ENCODE measurements around the gene AGO4. TPM values are rescaled to one million over a fixed set of nuclear protein-coding genes. Genes with fewer than 3 reads are reported as not detected.
A peak's percentile ranks its signal among the peaks of the same experiment; 100 is the strongest.

Gene AGO4
- total and polyA plus RNA-seq, 2 of the 8 experiments (the other 6 are each of a cell fraction or from before 2014, with no cell fraction given): 5.5 to 7.7 TPM

DNA sequence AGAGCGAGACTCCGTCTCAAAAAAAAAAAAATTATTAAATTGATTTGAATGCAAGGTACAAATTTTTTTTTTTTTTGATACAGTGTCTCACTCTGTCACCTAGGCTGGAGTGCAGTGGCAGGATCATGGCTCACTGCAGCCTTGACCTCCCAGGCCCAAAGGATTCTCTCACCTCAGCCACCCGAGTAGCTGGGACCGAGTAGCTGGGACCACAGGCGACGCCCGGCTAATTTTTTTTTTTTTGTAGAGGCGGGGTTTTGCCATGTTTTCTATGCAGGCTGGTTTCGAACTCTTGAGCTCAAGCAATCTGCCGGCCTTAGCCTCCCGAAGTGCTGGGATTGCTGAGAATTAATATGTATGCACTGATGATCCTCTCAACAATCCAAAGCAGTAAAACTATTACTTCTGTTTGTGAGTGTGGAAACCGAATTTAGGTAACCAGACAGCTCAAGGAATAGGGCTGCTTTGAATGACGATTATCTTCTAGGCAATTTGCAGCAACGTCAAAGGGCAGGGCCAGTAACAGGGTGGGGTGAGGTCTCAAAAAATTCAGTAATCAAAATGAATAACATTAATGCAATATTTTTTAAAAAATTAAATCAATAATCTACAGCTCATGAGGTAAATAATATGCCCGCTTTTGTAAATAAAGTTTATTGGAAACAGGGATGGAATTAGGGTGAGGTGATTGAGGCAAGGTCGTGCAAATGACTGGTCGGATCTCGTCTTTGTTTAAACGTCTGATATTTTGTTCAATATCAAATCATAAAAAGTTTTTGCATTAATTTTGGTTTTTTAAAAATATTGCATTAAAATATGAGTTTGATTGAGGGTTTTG, 39.2 kb upstream of the AGO4 start:
- peak overlapping the region; percentile 28 for H2BK120ac ChIP-seq (replicated peaks; ENCODE audit: low read depth, low read length)
- 52% methylated on average over 19 of the region's 19 CpGs; no CpG with 5 or more reads in 1 of the 2 experiments for WGBS, 2 experiments (ENCODE audit: extremely low coverage in 1 of 2, insufficient coverage in 1 of 2, insufficient read length in 1 of 2, insufficient replicate concordance in 2 of 2, low coverage in 1 of 2, low lambda C conversion rate in 2 of 2, missing lambda C conversion rate in 1 of 2)
- H2BK20ac ChIP-seq (ENCODE audit: low read length): no peak overlapping the region
- H2AFZ ChIP-seq (ENCODE audit: low read length): no peak overlapping the region
- H3K27me3 ChIP-seq (replicated peaks in 1 of 4; ENCODE audit: control insufficient read depth in 3 of 4, extremely low read depth in 1 of 4, insufficient read depth in 3 of 4, low read length in 3 of 4): no peaks in the 10 kb centered on the region
- H4K8ac ChIP-seq (ENCODE audit: extremely low read depth, insufficient read depth, low read length): peak overlapping the region; percentile 53; the same call in 1 of the 2 replicates
- H3K9me3 ChIP-seq (ENCODE audit: insufficient read depth in 2 of 2, low read depth in 1 of 2, low read length in 1 of 2): no peaks in the 10 kb centered on the region
- peak overlapping the region; percentile 82 for H3K56ac ChIP-seq (replicated peaks; ENCODE audit: insufficient read length, low read depth, low read length)
- H2BK12ac ChIP-seq (ENCODE audit: low read depth, low read length): no peak overlapping the region
- H2BK15ac ChIP-seq (ENCODE audit: low read length): no peak overlapping the region
- H3K79me2 ChIP-seq (ENCODE audit: control insufficient read depth in 1 of 2, insufficient read depth in 2 of 2, low read length in 2 of 2): peaks cover 2 to 38% of the 10 kb centered on the region in 2 experiments; a peak in 3 of 4 replicates
- H3K4ac ChIP-seq (replicated peaks; ENCODE audit: insufficient read length, low read depth, low read length): no peak overlapping the region
- peak overlapping the region; percentile 71 to 79 for H3K4me2 ChIP-seq (ENCODE audit: insufficient read depth in 1 of 2, low read depth in 2 of 2, low read length in 2 of 2)
- H3K4me3 ChIP-seq (ENCODE audit: extremely low read depth in 1 of 4, insufficient read depth in 2 of 4, low read depth in 3 of 4, low read length in 4 of 4): peak overlapping the region; percentile 76 to 92 (median 80)
- FAIRE-seq (no peak), DNase-seq (ENCODE audit: low read depth in 1 of 2, low spot score in 2 of 2) (no peak)
- H4K20me1 ChIP-seq (replicated peaks in 1 of 2; ENCODE audit: control insufficient read depth in 1 of 2, insufficient read depth in 2 of 2, low read length in 2 of 2): peaks cover 0 to 3% of the 10 kb centered on the region in 2 experiments
- peak overlapping the region; percentile 88 for H4K5ac ChIP-seq (ENCODE audit: insufficient read length, low read depth, low read length)
- H4K91ac ChIP-seq (replicated peaks; ENCODE audit: insufficient read length, low read length): no peak overlapping the region
- no peaks in the 10 kb centered on the region; a peak in 1 of 7 replicates for H3K4me1 ChIP-seq (replicated peaks in 1 of 4; ENCODE audit: control insufficient read depth in 3 of 4, insufficient read depth in 4 of 4, low read length in 3 of 4)
- H3K27ac ChIP-seq (ENCODE audit: low read depth, low read length): peak overlapping the region; percentile 80; the same call in 1 of the 2 replicates
- no peak overlapping the region; the same call in 1 of the 2 replicates for H3K18ac ChIP-seq (ENCODE audit: extremely low read depth, low read length)
- peaks cover 0 to 12% (median 3%) of the 10 kb centered on the region in 4 experiments; a peak in 3 of 8 replicates for H3K36me3 ChIP-seq (ENCODE audit: control insufficient read depth in 2 of 4, insufficient read depth in 4 of 4, low read length in 3 of 4)
- no peaks in the 10 kb centered on the region for H3K23me2 ChIP-seq (ENCODE audit: low read depth, low read length)
- H3K79me1 ChIP-seq (ENCODE audit: low read depth, low read length): no peaks in the 10 kb centered on the region
- H3K14ac ChIP-seq (ENCODE audit: insufficient read length): no peak overlapping the region
- no peak overlapping the region for H3K23ac ChIP-seq (ENCODE audit: insufficient read length)
- peak overlapping the region; percentile 61 to 95 (median 89); a peak in 6 of 7 replicates for H3K9ac ChIP-seq (replicated peaks in 1 of 4; ENCODE audit: extremely low read depth in 1 of 4, low read depth in 3 of 4, low read length in 3 of 4)
- ChIA-PET CTCF (ENCODE audit: partially characterized antibody) (interaction anchor here (0.7 to 2.7 kb wide), 10 partner anchors 10 to 1626 kb away, joined by 3 to 13 read pairs (median 4); no protein-coding TSS in a partner anchor), POLR2A (ENCODE audit: partially characterized antibody) (interaction anchor here (0.6 to 2.6 kb wide), 22 partner anchors 8 to 220 kb away, joined by 3 to 10 read pairs (median 4); partner anchors contain the start of genes AGO3 and TFAP2E)
- TF ChIP-seq TAF7 (optimal IDR thresholded peaks at IDR 0.05; ENCODE audit: borderline replicate concordance, low read depth, low read length) (no peak), BCL11A (IDR thresholded peaks at IDR 0.05; ENCODE audit: low read depth in 2 of 2, low read length in 2 of 2) (no peak), SIN3A (conservative IDR thresholded peaks at IDR 0.05 in 1 of 2, IDR thresholded peaks at IDR 0.05 in 1 of 2; ENCODE audit: low read depth in 1 of 2, low read length in 2 of 2) (0 out of 4 replicates have a peak, but pooled peaks of 1 of the 2 experiments have one; percentile 24)
- H2AK5ac ChIP-seq (ENCODE audit: low read depth, low read length): no peak overlapping the region
- no peak overlapping the region for H2BK5ac ChIP-seq (ENCODE audit: low read depth, low read length)

Data from H1 (cell line).